Neural crest cell (in vitro differentiated cells): ENCODE results near the gene MUS81. TPM values are rescaled to one million over a fixed set of nuclear protein-coding genes. Genes with fewer than 3 reads are reported as not detected.

Source experiments
- DNase-seq: peaks from one replicate; pipeline ENCODE4 v3.0.0; 2021; ENCODE audit warnings: low read depth, mixed read lengths, low spot score
- H3K27ac Mint-ChIP-seq: one replicate; pipeline ENCODE4 v1.8.0; 2021; ENCODE audit warnings: mild to moderate bottlenecking, mixed read lengths; ENCODE audit not compliant: unreplicated experiment
- H3K27me3 Mint-ChIP-seq: 2 replicates; pipeline ENCODE4 v1.8.0; 2021; ENCODE audit warnings: low read depth, mild to moderate bottlenecking, mixed read lengths
- H3K36me3 Mint-ChIP-seq: 2 replicates; pipeline ENCODE4 v1.8.0; 2021; ENCODE audit warnings: low read depth, mild to moderate bottlenecking, mixed read lengths
- H3K4me1 Mint-ChIP-seq: 2 replicates; pipeline ENCODE4 v1.8.0; 2021; ENCODE audit warnings: mixed read lengths
- H3K4me3 Mint-ChIP-seq: one replicate; pipeline ENCODE4 v1.8.0; 2021; ENCODE audit warnings: mild to moderate bottlenecking, mixed read lengths
- H3K9me3 Mint-ChIP-seq: 2 replicates; pipeline ENCODE4 v1.8.0; 2021; ENCODE audit warnings: mixed read lengths
- CTCF ChIP-seq: fragments of 200-600 bp; sonication (generic); conservative IDR thresholded peaks from 2 replicates; pipeline ENCODE4 v1.5.0; 2021; ENCODE audit warnings: antibody characterized with exemption, mild to moderate bottlenecking
- total RNA-seq: library from RNA; stranded (reverse); gene quantifications from 2 replicates; pipeline ENCODE4 v1.2.1, GENCODE V29; 2021

MUS81 gene
- total RNA-seq, 1 donor from 2014 or later = 73.5 TPM

GRCh38 chr11:65864706-65865471 is 4.7 kb downstream of the MUS81 start:
- Mint-ChIP-seq H3K4me1 (peaks cover 34% of the 10 kb centered on the region), H3K27ac (no peak overlapping the region), H3K9me3 (no peaks in the 10 kb centered on the region)

GRCh38 chr11:65865550-65866172 is 5.4 kb downstream of the MUS81 start:
- H3K27ac Mint-ChIP-seq = no peak overlapping the region
- H3K9me3 Mint-ChIP-seq = no peaks in the 10 kb centered on the region
- H3K27me3 Mint-ChIP-seq = no peaks in the 10 kb centered on the region
- peak overlapping the region; percentile 23 for H3K4me3 Mint-ChIP-seq
- peaks cover 8% of the 10 kb centered on the region for H3K36me3 Mint-ChIP-seq
- TF ChIP-seq CTCF = no peak
- DNase-seq = no peak
- peaks cover 37% of the 10 kb centered on the region for H3K4me1 Mint-ChIP-seq

More at GRCh38 chr11:65864706-65865471, 4.7 kb downstream of the MUS81 start:
- DNase-seq = no peak
- no peaks in the 10 kb centered on the region for H3K27me3 Mint-ChIP-seq
- H3K4me3 Mint-ChIP-seq = peak overlapping the region; percentile 49
- TF ChIP-seq CTCF = no peak
- peaks cover 8% of the 10 kb centered on the region for H3K36me3 Mint-ChIP-seq

DNA sequence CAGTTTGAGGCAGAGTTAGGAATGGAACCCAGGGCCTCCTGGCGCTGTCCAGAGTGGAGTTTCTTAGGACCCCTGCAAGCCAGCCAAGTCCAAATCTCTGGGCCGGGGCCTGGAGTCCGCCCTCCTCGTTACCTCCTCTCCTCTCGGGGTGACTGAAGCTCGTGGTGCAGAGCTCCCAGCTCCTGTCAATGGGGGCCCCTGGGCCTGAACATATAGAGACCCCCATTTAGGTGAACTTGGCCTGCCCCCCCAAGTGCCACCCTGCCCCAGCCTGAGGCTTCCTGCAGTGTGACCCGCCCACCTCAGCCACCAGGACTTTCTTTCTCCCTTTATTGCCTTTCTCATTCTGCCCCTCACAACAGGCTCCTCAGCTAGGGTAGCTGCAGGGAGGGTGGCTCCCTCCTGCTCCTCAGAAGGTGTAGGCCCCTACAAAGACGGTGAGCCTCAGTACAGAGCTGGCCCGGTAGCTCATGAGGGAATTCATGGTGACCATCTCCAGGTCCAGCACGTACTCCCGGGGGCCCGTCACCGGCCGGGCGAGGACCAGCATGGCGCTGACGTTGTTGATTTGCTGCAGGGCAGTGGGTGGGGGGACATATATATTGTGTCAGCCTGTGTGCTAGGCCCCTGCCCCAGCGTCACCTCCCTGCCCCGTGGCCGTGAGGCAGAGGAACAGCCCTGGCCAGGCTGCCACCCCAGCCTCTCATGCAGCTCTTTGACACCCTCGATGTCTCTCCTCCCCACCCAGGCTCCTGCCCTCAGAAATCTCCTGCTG is 6.5 kb downstream of the MUS81 start:
- peak overlapping the region; percentile 19 for H3K27ac Mint-ChIP-seq
- DNase-seq = no peak
- peak overlapping the region; percentile 82 for H3K4me3 Mint-ChIP-seq
- no peak for TF ChIP-seq CTCF
- H3K9me3 Mint-ChIP-seq = no peaks in the 10 kb centered on the region
- H3K36me3 Mint-ChIP-seq = peaks cover 8% of the 10 kb centered on the region
- H3K4me1 Mint-ChIP-seq = peaks cover 34% of the 10 kb centered on the region
- H3K27me3 Mint-ChIP-seq = no peaks in the 10 kb centered on the region

GRCh38 chr11:65867284-65868071 is 7.2 kb downstream of the MUS81 start:
- Mint-ChIP-seq H3K4me1 (peaks cover 36% of the 10 kb centered on the region), H3K27ac (peak overlapping the region; percentile 38), H3K36me3 (peaks cover 8% of the 10 kb centered on the region), H3K4me3 (peak overlapping the region; percentile 82), H3K27me3 (no peaks in the 10 kb centered on the region), H3K9me3 (no peaks in the 10 kb centered on the region)
- no peak for TF ChIP-seq CTCF
- DNase-seq = no peak

DNA sequence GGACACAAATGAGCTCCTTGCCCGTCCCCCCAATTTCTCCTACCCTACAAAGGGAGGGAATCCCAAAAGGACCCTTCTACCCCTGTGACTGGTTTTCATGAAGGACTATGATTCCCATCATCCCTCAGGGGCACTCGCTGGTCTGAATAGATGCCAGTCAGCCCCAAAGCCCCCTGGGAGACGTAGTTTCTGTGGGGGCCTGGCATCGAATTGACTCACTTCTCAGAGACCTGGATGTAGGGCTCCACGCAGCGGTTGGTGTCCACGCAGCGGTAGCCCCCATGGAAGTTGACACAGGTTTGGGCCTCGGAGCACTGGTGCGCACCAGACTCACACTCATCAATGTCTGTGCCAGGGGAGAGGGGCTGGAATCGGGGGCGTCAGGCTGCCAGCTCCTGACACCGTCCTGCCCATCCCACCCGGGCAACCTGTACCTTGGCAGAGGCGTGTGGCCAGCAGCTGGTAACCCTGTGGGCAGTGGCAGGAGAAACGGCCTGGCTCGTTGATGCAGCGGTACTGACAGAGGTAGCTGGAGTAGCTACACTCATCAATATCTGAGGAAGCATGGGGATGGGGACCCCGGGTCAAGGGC is 7.9 kb downstream of the MUS81 start:
- H3K27ac Mint-ChIP-seq = no peak overlapping the region
- no peak for TF ChIP-seq CTCF

More for the DNA sequence above, 7.9 kb downstream of the MUS81 start:
- DNase-seq = no peak
- Mint-ChIP-seq H3K27me3 (peaks cover 4% of the 10 kb centered on the region), H3K9me3 (no peaks in the 10 kb centered on the region), H3K4me1 (peaks cover 36% of the 10 kb centered on the region), H3K4me3 (peak overlapping the region; percentile 82), H3K36me3 (peaks cover 8% of the 10 kb centered on the region)
